ENCODE data around the gene DCST1.
"Not testable (repeated sequence)": the region's sequence is repeated elsewhere in the genome, so short reads cannot be mapped to it uniquely, and the experiment has no call there.

DCST1 gene, protein sequence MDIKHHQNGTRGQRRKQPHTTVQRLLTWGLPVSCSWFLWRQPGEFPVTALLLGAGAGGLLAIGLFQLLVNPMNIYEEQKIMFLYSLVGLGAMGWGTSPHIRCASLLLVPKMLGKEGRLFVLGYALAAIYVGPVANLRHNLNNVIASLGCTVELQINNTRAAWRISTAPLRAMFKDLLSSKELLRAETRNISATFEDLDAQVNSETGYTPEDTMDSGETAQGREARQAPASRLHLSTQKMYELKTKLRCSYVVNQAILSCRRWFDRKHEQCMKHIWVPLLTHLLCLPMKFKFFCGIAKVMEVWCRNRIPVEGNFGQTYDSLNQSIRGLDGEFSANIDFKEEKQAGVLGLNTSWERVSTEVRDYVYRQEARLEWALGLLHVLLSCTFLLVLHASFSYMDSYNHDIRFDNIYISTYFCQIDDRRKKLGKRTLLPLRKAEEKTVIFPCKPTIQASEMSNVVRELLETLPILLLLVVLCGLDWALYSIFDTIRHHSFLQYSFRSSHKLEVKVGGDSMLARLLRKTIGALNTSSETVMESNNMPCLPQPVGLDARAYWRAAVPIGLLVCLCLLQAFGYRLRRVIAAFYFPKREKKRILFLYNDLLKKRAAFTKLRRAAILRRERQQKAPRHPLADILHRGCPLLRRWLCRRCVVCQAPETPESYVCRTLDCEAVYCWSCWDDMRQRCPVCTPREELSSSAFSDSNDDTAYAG

DNA sequence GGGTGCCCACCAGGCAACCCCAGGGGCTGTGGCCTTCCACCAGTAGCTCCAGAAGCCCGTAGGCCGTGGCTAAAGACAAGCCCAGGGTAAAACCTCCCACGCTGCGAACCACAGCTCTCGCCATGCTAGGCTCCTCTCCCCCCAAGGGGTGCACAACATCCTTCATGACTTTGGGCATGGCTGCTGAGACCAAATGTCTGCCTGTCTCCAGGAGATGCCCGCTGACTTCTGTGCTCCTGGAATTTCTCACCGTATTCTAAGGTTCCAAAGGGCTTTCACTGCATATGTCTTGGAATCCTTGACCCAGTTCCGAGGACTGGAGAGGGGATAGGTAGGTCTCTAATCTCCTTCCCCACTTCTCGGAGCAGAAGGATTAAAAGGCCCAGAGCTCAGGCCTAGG lies at the start of gene DCST1, which contains the start of gene DCST2:
DCST1 (plus strand) TSS at position 301 of the 400 bp plus-strand sequence. CDS start 213 bp downstream, outside the sequence.
DCST2 (minus strand) TSS at position 258 of the 400 bp plus-strand sequence; CDS start at position 178, 80 bp downstream.
- in situ Hi-C loops (cut with MboI; ENCODE audit: low sequenced_read_pairs): no loop called here

- in situ Hi-C loops (cut with MboI; ENCODE audit: low sequenced_read_pairs): not testable (repeated sequence)
Observed at GRCh38 chr1:154986736-154987135, 46.9 kb upstream of the DCST1 start.

- in situ Hi-C loops (cut with MboI; ENCODE audit: low sequenced_read_pairs): no loop called here
Observed at GRCh38 chr1:154987326-154987725, 46.3 kb upstream of the DCST1 start.

DNA sequence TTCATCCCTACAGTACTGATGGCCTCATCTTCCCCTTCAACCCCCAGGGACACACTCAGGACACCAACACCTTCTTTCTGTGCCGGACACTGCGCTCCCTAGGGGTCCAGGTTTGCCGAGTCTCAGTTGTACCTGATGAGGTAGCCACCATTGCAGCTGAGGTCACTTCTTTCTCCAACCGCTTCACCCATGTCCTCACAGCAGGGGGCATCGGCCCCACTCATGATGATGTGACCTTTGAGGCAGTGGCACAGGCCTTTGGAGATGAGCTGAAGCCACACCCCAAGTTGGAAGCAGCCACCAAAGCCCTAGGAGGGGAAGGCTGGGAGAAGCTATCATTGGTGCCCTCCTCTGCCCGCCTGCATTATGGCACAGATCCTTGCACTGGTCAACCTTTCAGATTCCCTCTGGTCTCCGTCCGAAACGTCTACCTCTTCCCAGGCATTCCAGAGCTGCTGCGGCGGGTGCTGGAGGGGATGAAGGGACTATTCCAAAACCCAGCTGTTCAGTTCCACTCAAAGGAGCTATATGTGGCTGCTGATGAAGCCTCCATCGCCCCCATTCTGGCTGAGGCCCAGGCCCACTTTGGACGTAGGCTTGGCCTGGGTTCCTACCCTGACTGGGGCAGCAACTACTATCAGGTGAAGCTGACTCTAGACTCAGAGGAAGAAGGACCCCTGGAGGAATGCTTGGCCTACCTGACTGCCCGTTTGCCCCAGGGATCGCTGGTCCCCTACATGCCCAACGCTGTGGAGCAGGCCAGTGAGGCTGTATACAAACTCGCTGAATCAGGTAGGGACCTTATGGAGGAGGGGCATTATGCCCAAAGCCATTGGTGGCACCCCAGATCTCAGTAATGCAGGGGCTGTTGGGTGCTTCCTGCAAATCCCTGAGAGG lies 45.3 kb upstream of the DCST1 start:
- in situ Hi-C loops (cut with MboI; ENCODE audit: low sequenced_read_pairs): no loop called here

GRCh38 chr1:154989195-154989860 lies 44.3 kb upstream of the DCST1 start:
- in situ Hi-C loops (cut with MboI; ENCODE audit: low sequenced_read_pairs): no loop called here

GRCh38 chr1:154990276-154990675 lies 43.3 kb upstream of the DCST1 start:
- in situ Hi-C loops (cut with MboI; ENCODE audit: low sequenced_read_pairs): no loop called here

GRCh38 chr1:154992721-154993571 lies 40.7 kb upstream of the DCST1 start:
- in situ Hi-C loops (cut with MboI; ENCODE audit: low sequenced_read_pairs): no loop called here

DNA sequence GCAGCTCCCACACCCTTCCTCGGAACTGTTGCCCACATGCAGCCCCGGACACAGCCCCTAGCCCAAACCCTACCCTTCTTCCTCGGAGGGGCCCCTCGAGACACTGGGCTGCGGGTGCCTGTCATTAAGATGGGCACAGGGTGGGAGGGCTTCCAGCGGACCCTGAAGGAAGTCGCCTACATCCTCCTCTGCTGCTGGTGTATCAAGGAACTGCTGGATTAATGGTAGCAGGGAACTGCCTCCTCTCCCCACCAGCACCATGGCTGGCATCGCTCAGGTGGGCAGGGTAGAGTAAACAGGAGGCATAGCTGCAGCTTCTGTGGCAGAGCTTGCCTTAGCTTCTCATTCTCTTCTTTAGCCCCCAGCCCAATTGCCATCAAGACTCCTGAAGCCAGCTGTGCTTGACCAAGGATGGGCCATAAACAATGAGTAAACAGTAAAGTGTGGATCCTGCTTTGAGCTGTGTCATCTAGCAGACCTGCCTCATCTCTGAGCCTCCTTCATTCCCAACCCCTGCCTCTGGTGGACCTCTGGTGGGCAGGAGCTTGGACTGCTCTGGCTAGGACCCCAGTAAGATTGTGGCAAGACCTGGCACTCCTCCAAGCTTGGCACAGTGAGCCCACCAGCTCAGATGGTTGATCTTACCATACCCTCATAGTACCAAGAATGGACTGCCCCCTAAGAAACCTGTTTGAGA lies 39.9 kb upstream of the DCST1 start, which contains the start of gene LENEP:
LENEP (plus strand) TSS at position 15 of the 697 bp plus-strand sequence; CDS start at position 37, 22 bp downstream.
- in situ Hi-C loops (cut with MboI; ENCODE audit: low sequenced_read_pairs): no loop called here

GRCh38 chr1:154994269-154994587 lies 39.4 kb upstream of the DCST1 start:
- in situ Hi-C loops (cut with MboI; ENCODE audit: low sequenced_read_pairs): no loop called here

DNA sequence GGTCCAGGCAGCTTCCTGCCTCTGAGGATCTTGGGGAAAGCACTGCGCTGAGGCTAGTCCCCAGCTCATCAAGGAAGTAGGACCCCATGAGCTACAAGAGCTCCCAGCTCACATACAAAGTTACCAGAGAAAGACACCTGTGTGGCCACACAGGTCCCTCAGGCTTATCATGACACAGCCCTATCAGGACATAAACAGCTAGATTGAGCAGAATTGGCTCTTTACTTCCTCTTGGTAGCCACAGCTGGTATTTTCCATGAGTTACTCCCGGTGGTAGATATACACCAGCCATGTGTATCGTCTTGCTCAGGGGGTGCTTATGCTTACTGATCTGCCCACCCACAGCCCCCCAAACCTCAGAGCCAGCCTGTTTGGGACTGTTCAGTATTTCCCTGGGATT lies 39.0 kb upstream of the DCST1 start:
- in situ Hi-C loops (cut with MboI; ENCODE audit: low sequenced_read_pairs): no loop called here

DNA sequence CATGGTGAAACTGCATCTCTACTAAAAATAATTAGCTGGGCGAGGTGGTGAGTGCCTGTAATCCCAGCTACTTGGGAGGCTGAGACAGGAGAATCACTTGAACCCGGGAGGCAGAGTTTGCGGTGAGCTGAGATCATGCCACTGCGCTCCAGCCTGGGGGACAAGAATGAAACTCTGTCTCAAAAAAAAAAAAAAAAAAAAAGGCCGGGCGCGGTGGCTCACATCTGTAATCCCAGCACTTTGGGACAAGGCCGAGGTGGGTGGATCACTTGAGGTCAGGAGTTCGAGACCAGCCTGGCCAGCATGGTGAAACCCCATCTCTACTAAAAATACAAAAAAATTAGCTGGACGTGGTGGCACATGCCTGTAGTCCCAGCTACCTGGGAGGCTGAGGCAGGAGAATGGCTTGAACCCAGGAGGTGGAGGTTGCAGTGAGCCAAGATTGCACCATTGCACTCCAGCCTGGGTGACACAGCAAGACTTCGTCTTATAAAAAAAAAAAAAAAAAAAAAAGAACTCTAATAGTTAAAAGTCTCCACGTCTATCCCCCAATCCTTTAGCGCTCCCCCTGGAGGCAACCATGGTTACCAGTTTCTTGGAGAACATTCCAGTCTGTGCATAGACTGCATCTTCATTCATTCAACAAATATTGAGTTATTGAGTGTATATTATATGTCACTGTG lies 38.2 kb upstream of the DCST1 start:
- in situ Hi-C loops (cut with MboI; ENCODE audit: low sequenced_read_pairs): not testable (repeated sequence)

DNA sequence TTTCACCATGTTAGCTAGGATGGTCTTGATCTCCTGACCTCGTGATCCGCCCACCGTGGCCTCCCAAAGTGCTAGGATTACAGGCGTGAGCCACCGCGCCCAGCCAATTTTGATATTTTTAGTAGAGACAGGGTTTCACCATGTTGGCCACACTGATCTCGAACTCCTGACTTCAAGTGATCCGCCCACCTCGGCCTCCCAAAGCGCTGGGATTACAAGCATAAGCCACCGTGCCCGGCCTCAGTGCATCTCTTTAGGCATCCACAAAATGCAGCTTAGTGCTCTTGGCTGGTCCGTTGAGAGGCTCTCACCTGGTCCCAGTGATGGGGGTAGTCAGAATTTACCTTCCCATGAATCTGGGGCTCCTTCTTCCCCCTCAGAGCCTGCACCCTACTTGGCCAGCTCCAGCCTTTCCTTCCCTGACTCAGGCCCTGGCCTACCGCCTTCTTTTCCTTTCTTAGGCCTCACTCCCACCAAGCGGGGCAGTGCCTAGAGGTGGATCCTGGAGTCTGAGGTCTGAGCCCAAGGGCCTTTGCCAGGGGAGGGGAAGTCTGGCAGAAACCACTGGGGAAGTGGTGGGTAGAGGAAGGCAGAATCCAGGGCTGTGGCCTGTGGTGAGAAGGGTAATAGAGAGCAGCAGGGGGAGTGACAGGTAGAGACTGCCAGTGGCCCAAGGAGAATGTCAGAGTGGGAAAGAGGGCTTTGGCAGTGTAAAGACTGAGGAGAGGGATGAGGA lies 36.5 kb upstream of the DCST1 start:
- in situ Hi-C loops (cut with MboI; ENCODE audit: low sequenced_read_pairs): no loop called here

GRCh38 chr1:154998201-154998780 lies 35.3 kb upstream of the DCST1 start:
- in situ Hi-C loops (cut with MboI; ENCODE audit: low sequenced_read_pairs): no loop called here

DNA sequence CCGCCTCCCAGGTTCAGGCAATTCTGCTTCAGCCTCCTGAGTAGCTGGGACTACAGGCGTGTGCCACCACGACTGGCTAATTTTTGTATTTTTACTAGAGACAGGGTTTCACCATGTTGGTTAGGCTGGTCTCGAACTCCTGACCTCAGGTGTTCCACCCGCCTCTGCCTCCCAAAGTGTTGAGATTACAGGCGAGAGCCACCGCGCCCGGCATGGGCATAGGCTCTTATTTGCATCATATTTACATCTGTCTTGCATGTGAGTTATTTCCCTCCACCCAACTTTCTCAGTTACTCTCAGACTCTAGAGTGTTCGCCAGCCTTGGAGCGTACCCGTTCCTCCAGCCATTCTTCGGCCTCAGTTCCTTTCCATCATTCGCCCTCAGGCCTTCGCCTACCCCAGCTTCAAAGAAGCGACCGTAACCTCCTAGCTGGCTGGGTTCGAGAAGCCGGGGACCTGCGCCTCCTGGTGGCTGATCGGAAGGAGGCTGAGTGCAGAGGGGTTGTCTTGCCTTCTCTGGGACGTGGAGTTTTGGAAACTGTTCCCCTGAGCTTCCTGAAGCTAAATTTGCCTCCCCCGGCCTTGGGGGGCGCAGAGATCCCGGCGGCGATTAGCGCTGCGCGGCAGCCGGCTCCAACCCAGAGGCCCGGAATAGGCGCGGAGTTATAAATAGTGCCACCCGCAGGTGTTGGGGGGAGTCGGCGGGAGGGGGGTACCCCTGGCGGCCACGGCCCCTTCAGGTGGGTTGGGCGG lies 34.6 kb upstream of the DCST1 start:
- in situ Hi-C loops (cut with MboI; ENCODE audit: low sequenced_read_pairs): no loop called here

GRCh38 chr1:154999571-155000410 lies 33.8 kb upstream of the DCST1 start:
- in situ Hi-C loops (cut with MboI; ENCODE audit: low sequenced_read_pairs): no loop called here

GRCh38 chr1:155000411-155000725 lies 33.3 kb upstream of the DCST1 start:
- in situ Hi-C loops (cut with MboI; ENCODE audit: low sequenced_read_pairs): no loop called here

All from HL-60/S4 treated with retinoic acid at 250 ng/mL for 4 days and 3 days (cell line).